GM19043 (cell line): ENCODE results near the gene SYCP2L.
"Not testable (repeated sequence)": the region's sequence is repeated elsewhere in the genome, so short reads cannot be mapped to it uniquely, and the experiment has no call there.

Source experiments
- ATAC-seq: cut with Tn5 transposase; IDR thresholded peaks from one replicate; pipeline ENCODE4 v1.9.1; 2021; ENCODE audit warnings: low read depth; ENCODE audit not compliant: unreplicated experiment

SYCP2L gene

GRCh38 chr6:10877012-10877411, 9.8 kb upstream of the SYCP2L start:
- no peak for ATAC-seq

DNA sequence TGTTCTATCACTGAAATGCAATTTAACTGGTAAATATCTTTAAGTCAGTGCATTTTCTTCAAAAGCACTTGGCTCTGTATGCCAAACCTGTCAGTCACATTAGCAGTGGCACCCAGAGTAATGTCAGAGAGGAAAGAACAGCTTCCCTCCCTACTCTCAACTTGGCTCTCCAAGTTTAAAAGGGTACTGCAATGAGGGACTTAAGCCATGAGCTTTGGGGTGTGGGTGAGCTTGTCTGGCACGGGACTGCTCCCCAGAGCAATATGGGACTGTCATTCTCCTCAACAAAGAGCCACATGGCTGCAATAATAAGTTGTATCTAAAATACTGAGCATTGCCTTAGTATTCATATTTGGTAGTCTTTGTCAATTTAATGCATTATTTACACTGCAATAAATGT, 9.0 kb upstream of the SYCP2L start:
- no peak for ATAC-seq

GRCh38 chr6:10880366-10880765, 6.5 kb upstream of the SYCP2L start:
- ATAC-seq = no peak

DNA sequence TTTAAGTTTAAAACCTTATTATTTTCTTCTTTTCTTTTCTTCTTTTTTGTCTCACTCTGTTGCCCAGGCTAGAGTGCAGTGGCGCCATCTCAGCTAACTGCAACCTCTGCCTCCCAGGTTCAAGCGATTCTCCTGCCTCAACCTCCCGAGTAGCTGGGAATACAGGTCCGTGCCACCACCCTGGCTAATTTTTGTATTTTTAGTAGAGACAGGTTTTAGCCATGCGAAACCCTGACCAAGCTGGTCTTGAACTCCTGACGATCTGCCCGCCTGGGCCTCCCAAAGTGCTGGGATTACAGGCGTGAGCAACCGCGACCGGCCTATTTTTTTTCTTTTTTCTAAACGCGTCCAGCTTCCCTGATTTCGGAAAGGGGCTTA, 4.6 kb upstream of the SYCP2L start:
- not testable (repeated sequence) for ATAC-seq

DNA sequence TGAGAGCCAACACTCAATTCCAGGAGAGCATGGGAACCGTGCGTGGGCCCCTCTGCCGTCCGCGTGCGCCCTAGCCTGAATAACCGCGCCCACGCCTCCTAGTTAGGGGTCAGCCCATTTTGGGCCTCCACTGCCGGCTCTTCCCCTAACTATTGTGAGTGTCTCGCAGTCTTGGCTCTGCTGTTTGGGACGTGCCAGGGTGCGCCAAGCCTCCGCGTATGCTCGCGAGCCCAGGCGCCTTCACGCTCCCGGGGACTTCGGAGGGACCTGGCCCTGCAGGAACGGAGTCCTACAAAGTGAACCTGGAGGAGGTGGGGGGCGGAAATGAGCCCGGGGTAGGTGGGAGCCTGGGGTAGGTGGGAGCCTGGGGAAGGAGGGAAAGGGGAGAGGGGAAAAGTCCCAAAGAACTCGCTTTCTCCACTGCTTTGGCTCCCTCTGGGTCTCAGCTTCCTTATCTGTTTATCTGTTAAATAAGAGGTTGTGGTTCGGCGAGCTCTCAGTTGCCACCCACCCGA, 4.1 kb upstream of the SYCP2L start:
- ATAC-seq = no peak

DNA sequence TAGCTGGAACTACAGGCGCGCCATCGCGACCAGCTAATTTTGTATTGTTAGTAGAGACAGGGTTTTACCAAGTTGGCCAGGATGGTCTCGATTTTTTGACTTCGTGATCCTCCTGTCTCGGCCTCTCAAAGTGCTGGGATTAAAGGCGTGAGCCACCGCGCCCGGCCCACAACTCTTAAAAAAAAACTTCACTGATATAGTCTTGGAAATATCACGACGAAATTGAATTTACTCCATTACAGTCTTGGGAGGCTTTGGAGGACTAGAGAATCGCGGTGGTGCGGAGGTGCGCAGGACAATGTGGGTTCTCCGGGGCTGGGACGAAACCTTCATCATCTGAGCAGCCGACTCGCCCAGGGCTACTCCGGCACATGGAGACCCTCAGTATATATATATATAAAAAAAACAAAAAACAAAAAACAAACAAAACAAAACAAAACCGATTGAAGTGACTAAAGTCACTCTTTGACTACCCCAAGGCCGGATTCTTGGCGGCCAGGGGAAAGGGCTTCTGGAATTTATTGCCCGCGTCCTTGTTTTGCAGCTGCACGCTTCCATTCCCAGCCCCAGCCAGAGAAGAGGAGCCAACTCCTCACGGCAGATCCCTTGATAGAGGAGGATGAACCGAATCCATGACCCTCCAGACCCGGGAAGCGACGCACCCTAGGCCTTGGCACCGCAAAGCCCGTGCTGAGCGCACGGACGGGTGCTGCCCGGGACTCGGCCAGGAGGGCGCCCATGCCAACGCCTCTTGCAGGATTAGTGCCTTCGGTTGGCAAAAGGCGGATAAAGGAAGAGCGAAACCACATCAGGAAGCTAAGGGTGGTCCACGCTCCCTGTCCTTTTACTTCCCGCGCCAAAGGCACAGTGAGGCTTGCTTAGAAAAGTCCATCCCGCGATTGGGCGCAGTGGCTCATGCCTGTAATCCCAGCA, 3.3 kb upstream of the SYCP2L start:
- ATAC-seq = no peak

DNA sequence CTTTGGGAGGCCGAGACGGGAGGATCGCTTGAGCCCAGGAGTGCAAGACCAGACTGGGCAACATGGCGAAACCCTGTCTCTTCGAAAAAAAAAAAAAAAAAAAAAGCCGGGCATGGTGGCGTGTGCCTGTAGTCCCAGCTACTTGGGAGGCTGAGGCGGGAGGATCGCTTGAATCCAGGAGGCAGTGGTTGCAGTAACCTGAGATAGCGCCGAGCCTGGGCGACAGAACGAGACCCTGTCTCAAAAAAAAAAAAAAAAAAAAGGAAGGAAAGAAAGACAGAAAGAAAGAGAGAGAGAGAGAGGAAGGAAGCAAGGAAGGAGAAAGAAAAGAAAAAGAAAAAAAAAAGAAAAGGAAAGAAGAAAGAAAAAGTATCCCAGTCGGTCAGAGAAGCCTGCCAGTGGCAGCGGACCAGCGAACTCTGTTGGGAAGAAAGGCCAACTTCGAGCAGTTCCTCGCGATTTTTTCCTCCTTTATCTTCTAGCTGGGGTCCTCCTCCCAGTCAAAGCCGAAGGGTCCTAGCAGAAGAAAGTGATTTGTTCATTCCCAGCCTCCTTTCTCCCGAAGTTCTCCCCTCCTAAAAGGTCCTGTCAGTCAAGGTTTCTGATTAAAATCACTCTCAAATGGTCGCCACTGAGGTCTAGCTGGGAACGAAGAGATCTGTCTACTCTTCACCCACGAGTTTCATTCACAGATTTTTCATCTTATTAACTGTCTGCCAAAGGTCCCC, 2.4 kb upstream of the SYCP2L start:
- no peak for ATAC-seq

GRCh38 chr6:10886365-10886690, 524 bp upstream of the SYCP2L start:
- ATAC-seq = not testable (repeated sequence)

DNA sequence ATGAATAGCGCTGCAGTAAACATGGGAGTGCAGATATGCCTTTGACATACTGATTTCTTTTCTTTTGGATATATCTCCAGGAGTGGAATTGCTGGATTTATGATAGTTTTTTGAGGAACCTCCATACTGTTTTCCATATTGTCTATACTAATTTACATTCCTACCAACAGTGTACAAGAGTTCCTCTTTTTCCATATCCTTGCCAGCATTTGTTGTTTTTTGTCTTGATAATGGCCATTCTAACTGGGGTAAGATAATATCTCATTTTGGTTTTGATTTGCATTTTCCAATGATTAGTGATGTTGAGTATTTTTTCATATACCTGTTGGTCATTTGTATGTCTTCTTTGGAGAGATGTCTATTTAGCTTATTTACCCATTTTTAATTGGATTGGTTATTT, 3.3 kb downstream of the SYCP2L start:
- no peak for ATAC-seq

GRCh38 chr6:10891960-10892359, 5.1 kb downstream of the SYCP2L start:
- no peak for ATAC-seq

DNA sequence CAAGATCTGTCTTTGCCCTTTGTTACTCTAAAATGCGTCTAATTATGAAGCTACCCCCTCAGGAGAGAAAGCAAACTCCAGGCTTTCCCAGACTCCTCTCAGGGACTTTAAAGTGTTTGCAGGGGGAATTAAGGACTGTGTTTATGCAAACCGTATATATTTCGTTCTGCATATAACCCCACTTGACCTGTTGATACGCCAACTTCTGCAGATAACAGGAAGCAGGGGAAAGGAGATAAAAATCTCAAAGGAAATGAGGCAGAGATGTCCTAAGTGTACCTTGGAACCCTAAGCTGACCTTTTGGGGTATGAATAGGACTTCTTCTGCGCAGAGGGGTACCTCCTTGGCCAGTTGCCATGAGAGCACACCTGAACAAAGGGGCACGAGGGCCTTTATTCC, 8.1 kb downstream of the SYCP2L start:
- no peak for ATAC-seq

DNA sequence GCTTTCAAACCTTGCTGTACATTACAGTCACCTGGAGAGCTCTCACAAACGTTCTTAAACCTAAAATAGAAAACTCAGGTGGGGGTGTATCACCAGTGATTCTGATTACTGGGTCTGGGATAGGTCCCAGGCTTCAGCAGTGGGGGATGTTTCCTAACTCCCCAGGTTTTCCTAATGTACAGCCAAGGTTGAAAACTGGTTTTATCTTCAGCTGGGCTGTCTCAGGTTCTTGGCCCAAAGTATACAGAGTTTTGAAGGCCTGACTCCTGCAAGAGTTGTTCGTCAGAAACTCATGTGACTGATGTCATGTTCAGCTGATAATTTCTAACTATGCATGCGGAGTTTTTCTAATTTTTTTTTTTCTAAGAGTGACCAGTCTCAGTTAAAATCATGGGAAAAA, 9.8 kb downstream of the SYCP2L start:
- ATAC-seq = no peak

DNA sequence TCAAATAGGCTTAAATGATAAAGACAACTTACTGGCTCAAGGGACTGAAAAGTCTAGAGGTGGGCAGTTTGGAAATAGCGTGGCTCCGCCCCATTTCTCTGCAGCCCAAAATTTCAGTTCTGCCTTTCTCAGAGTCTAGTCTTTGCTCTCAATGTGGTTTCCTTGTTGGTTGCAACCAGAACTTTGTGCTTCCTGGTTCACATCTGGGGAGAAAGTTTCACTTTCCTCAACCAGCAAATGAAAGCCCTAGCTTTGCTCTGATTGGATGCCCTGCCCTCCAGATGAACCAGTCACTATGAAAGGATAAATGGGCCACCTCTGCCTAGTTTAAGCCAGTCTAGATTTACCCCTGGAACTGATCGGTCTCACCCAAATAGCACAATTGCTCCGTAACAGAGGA, 14.9 kb downstream of the SYCP2L start:
- peak; percentile 95 for ATAC-seq

DNA sequence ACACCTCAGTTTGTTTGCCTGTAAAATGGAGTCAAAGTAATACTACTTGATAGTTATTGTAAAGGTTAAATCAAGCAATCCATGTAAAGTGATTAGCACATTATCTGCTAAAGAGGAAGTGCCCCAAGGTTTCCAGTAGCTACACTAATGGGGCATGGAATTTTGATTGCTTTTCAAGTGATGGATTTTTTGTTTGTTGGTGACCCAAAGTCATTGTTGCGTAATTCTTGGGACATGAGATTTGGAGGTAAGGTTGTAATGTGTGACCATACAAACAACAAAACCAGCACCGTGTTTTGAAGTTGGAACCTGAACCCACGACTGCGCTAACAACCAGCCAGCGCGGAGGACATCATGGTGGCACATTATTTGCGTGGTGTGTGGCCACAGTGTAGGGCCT, 17.2 kb downstream of the SYCP2L start:
- ATAC-seq = no peak

- ATAC-seq = no peak
Observed at GRCh38 chr6:10908228-10908627, 21.4 kb downstream of the SYCP2L start.

DNA sequence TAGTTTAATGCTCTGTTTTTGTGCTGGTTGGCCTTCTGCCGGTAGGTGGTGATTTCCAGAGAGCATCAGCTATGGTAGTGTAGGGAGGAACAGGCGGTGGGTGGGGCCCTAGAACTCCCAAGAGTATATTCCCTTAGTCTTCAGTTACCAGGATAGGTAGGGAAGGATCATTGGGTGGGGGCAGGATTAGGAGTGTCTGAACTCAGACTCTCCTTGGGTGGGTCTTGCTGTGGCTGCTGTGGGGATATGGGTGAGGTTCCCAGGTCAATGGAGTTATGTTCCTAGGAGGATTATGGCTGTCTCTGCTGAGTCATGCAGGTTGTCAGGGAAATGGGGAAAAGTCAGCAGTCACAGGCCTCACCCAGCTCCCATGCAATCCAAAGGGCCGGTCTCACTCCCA, 32.7 kb downstream of the SYCP2L start:
- ATAC-seq = not testable (repeated sequence)

DNA sequence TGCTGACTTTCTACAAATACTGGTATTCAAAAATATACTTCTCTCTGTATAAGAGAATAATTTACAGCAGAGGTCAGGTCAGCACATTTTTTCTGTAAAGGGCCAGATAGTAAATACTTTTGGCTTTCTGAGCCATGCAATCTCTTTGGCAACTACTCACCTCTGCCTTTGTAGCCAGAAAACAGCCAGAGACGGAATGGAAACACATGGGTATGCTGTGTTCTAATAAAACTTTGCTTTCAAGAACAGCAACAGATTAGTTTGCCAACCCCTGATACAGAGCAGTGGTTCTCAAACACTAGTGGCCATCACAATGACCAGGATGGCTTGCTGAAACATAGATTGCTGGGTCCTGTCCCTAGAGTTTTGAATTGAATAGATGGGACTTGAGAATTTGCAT, 46.3 kb downstream of the SYCP2L start:
- ATAC-seq = no peak

DNA sequence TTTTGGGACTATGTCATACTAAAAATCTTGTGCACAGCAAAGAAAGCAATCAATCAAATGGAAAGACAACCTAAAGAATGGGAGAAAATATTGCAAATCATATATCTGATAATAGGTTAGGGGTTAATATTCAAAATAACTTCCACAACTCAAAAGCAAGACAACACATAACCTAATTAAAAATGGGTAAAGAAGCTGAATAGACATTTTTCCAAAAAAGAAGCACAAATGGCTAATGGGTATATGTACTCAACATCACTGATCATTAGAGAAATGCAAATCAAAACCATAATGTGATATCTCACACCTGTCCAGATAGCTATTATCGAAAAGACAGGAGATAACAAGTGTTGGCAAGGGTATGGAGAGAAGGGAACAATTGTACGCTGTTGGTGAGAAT, 53.0 kb downstream of the SYCP2L start:
- ATAC-seq = no peak

DNA sequence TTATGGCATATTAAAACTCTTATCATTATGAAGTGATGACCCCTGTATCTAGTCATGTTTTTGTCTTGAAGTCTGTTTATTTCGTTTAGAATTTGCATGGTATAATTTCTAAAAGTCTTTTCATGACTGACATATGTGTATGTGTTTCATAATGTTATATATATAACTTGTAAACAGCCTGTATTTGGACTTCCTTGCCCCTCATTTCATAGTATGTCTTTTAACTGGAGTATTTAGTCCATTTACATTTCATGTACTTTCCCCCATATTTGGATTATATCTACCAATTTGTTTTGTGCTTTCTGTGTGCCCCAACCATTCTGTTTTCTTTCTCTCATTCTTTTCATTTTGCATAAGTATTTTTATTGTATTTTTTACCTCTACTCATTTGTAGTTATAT, 59.0 kb downstream of the SYCP2L start:
- no peak for ATAC-seq

DNA sequence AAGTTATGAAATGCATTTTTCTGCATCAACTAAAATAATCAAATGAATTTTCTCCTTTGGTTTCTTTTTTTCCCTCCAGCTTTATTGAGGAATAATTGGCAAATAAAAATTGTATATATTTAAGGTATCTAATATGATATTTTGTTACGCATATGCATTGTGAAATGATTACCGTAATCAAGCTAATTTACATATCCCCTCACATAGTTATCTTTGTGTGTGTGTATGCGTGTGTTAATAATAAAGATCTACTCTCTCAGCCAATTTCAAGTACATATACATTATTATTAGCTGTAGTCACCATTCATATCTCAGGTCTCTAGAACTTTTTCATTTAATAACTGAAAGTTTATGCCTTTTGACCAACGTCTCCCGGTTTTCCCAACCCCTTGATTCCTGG, 61.1 kb downstream of the SYCP2L start:
- ATAC-seq = no peak

GRCh38 chr6:10949579-10950490, 63.0 kb downstream of the SYCP2L start:
- no peak for ATAC-seq
